Caco-2 (cell line): ENCODE results near the gene OR2D2. TPM values are rescaled to one million over a fixed set of nuclear protein-coding genes. Genes with fewer than 3 reads are reported as not detected.

Source experiments
- BruUV-seq: library from RNA; stranded (reverse); fragments of 400-500 nt; replicated peaks from 2 replicates; lab custom pipeline; 2021; lab: Mats Ljungman, UMichigan
- CTCF ChIA-PET: fragments of 300-600 bp; sonication (Branson Sonifier 250); formaldehyde crosslinking; loops from one replicate; lab custom pipeline; 2022; ENCODE audit warnings: antibody characterized with exemption; lab: Charles Lee
- POLR2A ChIA-PET: fragments of 300-600 bp; sonication (Branson Sonifier 250); formaldehyde crosslinking; loops from one replicate; lab custom pipeline; 2022; ENCODE audit warnings: antibody characterized with exemption; lab: Charles Lee
- DNase-seq, 2 experiments: peaks; one replicate each; pipeline versions ENCODE4 v3.0.0 to v3.0.0-alpha.2; 2020 to 2022
- H3K27me3 ChIP-seq: replicated peaks from 2 replicates; pipeline ENCODE4 v1.6.0; 2011; ENCODE audit warnings: low read length; ENCODE audit not compliant: control insufficient read depth, insufficient read depth
- H3K36me3 ChIP-seq: 2 replicates; pipeline ENCODE4 v1.5.1; 2011; ENCODE audit warnings: low read length; ENCODE audit not compliant: control insufficient read depth, insufficient read depth
- H3K4me1 ChIP-seq: fragments of 250-450 bp; sonication (Bioruptor Pico); 2 replicates; pipeline ENCODE4 v1.5.1; 2020; ENCODE audit warnings: mild to moderate bottlenecking
- H3K4me3 ChIP-seq: 2 replicates; pipeline ENCODE4 v1.5.1; 2011; ENCODE audit warnings: low read depth, mild to moderate bottlenecking, control low read depth, low read length
- H3K9me3 ChIP-seq: fragments of 250-450 bp; sonication (Bioruptor Pico); 2 replicates; pipeline ENCODE4 v1.5.1; 2020; ENCODE audit warnings: mild to moderate bottlenecking, moderate library complexity
- H3K27ac Mint-ChIP-seq: one replicate; pipeline ENCODE4 v1.8.0; 2022; ENCODE audit warnings: mixed read lengths; ENCODE audit not compliant: unreplicated experiment
- H3K27me3 Mint-ChIP-seq: one replicate; pipeline ENCODE4 v1.8.0; 2022; ENCODE audit warnings: mixed read lengths; ENCODE audit not compliant: insufficient read depth, unreplicated experiment
- H3K36me3 Mint-ChIP-seq: one replicate; pipeline ENCODE4 v1.8.0; 2022; ENCODE audit warnings: mild to moderate bottlenecking, mixed read lengths; ENCODE audit not compliant: insufficient read depth, unreplicated experiment
- H3K4me1 Mint-ChIP-seq: one replicate; pipeline ENCODE4 v1.8.0; 2022; ENCODE audit warnings: low read depth, mixed read lengths; ENCODE audit not compliant: unreplicated experiment
- H3K4me3 Mint-ChIP-seq: one replicate; pipeline ENCODE4 v1.8.0; 2022; ENCODE audit warnings: mild to moderate bottlenecking, moderate library complexity, mixed read lengths; ENCODE audit not compliant: unreplicated experiment
- H3K9me3 Mint-ChIP-seq: one replicate; pipeline ENCODE4 v1.8.0; 2022; ENCODE audit warnings: mixed read lengths; ENCODE audit not compliant: unreplicated experiment
- intact Hi-C: fragments of 100-400 bp; cut with micrococcal nuclease; formaldehyde crosslinking; loops from one replicate; pipeline ENCODE4 v1.10.0; 2022; ENCODE audit not compliant: unreplicated experiment
- total RNA-seq: library from RNA; stranded (reverse); gene quantifications from 2 replicates; pipeline ENCODE4 v1.2.3, GENCODE V29; 2022
- TF ChIP-seq, protein P1 (sequence below), 2 experiments: fragments of 200-600 bp in 1 of 2; IDR thresholded peaks; 1 replicate in 1 of 2; 2 replicates in 1 of 2; pipeline versions ENCODE4 v1.5.1 to v1.8.0; 2011 to 2022; ENCODE audit warnings: antibody characterized with exemption in 1 of 2, control low read depth in 1 of 2, inconsistent platforms in 1 of 2, low read depth in 1 of 2, low read length in 1 of 2, mild to moderate bottlenecking in 1 of 2, moderate library complexity in 1 of 2; ENCODE audit not compliant: insufficient read depth in 1 of 2, severe bottlenecking in 1 of 2, unreplicated experiment in 1 of 2

The OR2D2 gene
- total RNA-seq, 1 experiment from 2014 or later: not detected

DNA sequence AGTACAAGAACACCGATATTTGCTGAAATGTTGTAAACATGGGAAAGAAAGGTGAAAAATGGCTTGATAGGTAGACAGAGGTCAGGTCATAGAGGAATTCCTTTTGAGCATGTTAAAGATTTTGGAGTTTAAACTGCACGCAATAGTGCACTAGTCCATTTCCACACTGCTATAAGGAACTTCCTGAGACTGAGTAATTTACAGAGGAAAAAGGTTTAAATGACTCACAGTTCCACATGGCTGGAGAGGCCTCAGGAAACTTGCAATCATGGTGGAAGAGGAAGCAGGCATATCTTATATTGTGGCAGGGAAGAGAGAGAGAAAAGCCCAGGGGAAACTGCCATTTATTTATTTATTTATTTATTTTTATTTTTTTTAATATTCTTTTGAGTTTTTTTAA lies 41.8 kb downstream of the OR2D2 start:
- CTCF ChIA-PET: no interaction called here

DNA sequence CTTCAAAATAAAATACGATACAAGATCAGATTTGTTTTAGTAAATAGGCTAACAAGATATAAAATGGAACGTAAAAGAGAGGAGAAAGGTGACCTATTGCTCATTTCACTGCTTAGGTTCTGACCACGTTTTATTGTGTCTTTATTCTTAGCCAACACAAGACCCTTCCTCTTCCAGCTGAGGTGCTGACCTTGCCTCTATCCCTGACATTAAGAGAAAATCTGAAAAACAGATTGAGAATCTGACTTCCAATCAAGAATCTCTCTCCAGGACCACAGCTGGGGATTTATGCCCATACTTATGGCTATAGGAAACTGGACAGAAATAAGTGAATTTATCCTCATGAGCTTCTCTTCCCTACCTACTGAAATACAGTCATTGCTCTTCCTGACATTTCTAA lies 46.9 kb downstream of the OR2D2 start, which contains the start of gene OR10A5:
Gene OR10A5 (plus strand): TSS at position 301 of the 400 bp plus-strand sequence. CDS start 0 bp downstream, at position 301.
- Histone ChIP-seq H3K4me1 (no peaks in the 10 kb centered on the region), H3K4me3 (no peak within 1 kb of the TSS), H3K9me3 (no peaks in the 10 kb centered on the region), H3K36me3 (no peaks in the 10 kb centered on the region), H3K27me3 (no peaks in the 10 kb centered on the region)
- BruUV-seq: no TSS peak
- TF ChIP-seq, protein P1, sequence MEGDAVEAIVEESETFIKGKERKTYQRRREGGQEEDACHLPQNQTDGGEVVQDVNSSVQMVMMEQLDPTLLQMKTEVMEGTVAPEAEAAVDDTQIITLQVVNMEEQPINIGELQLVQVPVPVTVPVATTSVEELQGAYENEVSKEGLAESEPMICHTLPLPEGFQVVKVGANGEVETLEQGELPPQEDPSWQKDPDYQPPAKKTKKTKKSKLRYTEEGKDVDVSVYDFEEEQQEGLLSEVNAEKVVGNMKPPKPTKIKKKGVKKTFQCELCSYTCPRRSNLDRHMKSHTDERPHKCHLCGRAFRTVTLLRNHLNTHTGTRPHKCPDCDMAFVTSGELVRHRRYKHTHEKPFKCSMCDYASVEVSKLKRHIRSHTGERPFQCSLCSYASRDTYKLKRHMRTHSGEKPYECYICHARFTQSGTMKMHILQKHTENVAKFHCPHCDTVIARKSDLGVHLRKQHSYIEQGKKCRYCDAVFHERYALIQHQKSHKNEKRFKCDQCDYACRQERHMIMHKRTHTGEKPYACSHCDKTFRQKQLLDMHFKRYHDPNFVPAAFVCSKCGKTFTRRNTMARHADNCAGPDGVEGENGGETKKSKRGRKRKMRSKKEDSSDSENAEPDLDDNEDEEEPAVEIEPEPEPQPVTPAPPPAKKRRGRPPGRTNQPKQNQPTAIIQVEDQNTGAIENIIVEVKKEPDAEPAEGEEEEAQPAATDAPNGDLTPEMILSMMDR (IDR thresholded peaks at IDR 0.05; ENCODE audit: insufficient read depth in 1 of 2, low read depth in 1 of 2, low read length in 1 of 2, severe bottlenecking in 1 of 2, unreplicated experiment in 1 of 2): no peak
- Mint-ChIP-seq H3K9me3 (no peaks in the 10 kb centered on the region), H3K27me3 (peaks cover 18% of the 10 kb centered on the region), H3K4me1 (no peaks in the 10 kb centered on the region), H3K4me3 (no peak within 1 kb of the TSS), H3K27ac (no peak within 1 kb of the TSS), H3K36me3 (no peaks in the 10 kb centered on the region)
- POLR2A ChIA-PET: no interaction called here
- intact Hi-C loops: no loop called here
- no peak for DNase-seq
- CTCF ChIA-PET: no interaction called here

More for the DNA sequence above, 41.8 kb downstream of the OR2D2 start:
- POLR2A ChIA-PET: no interaction called here
- no peaks in the 10 kb centered on the region for H3K9me3 ChIP-seq
- intact Hi-C loops: no loop called here
- no peaks in the 10 kb centered on the region for H3K36me3 ChIP-seq
- no peaks in the 10 kb centered on the region for H3K27me3 ChIP-seq
- no peak overlapping the region for H3K4me3 ChIP-seq
- Mint-ChIP-seq H3K4me3 (no peak overlapping the region), H3K27ac (no peak overlapping the region), H3K36me3 (no peaks in the 10 kb centered on the region), H3K27me3 (peaks cover 12% of the 10 kb centered on the region), H3K9me3 (no peaks in the 10 kb centered on the region), H3K4me1 (no peaks in the 10 kb centered on the region)
- DNase-seq: no peak
- TF ChIP-seq, protein P1 (IDR thresholded peaks at IDR 0.05; ENCODE audit: insufficient read depth in 1 of 2, low read depth in 1 of 2, low read length in 1 of 2, severe bottlenecking in 1 of 2, unreplicated experiment in 1 of 2): no peak
- H3K4me1 ChIP-seq: no peaks in the 10 kb centered on the region
- BruUV-seq: no TSS peak

DNA sequence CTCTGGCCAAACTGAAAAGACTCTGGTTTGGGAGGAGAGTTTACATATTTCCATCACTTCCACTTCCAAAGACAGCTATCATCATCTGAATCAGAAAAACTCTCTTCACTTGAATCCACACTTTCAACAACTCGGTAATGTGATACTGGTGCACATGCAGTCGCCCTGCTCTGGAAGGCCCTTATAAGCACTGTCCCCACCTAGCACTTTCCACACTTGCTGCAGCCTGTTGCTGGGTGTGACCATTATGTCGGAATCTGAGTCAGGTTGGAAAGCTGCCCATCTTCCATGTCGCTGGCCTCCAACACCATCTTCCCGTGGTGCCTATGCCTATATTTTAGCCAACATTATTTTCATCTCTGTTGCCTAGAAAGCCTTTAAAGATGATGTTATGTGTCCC lies 47.9 kb downstream of the OR2D2 start:
- CTCF ChIA-PET: no interaction called here
- Mint-ChIP-seq H3K27ac (no peak overlapping the region), H3K27me3 (peaks cover 18% of the 10 kb centered on the region)

More for the DNA sequence above, 47.9 kb downstream of the OR2D2 start:
- intact Hi-C loops: no loop called here
- H3K27me3 ChIP-seq: no peaks in the 10 kb centered on the region
- TF ChIP-seq, protein P1 (IDR thresholded peaks at IDR 0.05; ENCODE audit: insufficient read depth in 1 of 2, low read depth in 1 of 2, low read length in 1 of 2, severe bottlenecking in 1 of 2, unreplicated experiment in 1 of 2): no peak
- POLR2A ChIA-PET: no interaction called here
- no peak overlapping the region for H3K4me3 ChIP-seq
- H3K36me3 ChIP-seq: no peaks in the 10 kb centered on the region
- DNase-seq: no peak
- H3K9me3 ChIP-seq: no peaks in the 10 kb centered on the region
- no peaks in the 10 kb centered on the region for H3K9me3 Mint-ChIP-seq
- no peaks in the 10 kb centered on the region for H3K4me1 Mint-ChIP-seq
- no peaks in the 10 kb centered on the region for H3K36me3 Mint-ChIP-seq
- no TSS peak for BruUV-seq
- no peaks in the 10 kb centered on the region for H3K4me1 ChIP-seq
- H3K4me3 Mint-ChIP-seq: no peak overlapping the region
